Endothelial cell of umbilical vein (primary cell): ENCODE results near the gene RYR3. TPM values are rescaled to one million over a fixed set of nuclear protein-coding genes. Genes with fewer than 3 reads are reported as not detected.

Experiments used
- BruUV-seq: library from RNA; stranded (reverse); fragments of 400-500 nt; replicated peaks from 2 replicates; lab custom pipeline; 2021; lab: Mats Ljungman, UMichigan
- CTCF ChIA-PET: fragments of 300-600, 350-600 bp; sonication (Branson Sonifier 250); formaldehyde crosslinking; loops from one replicate; lab custom pipeline; 2021; ENCODE audit warnings: antibody characterized with exemption, inconsistent platforms; lab: Charles Lee
- POLR2A ChIA-PET: fragments of 300-600, 350-600 bp; sonication (Branson Sonifier 250); formaldehyde crosslinking; loops from one replicate; lab custom pipeline; 2021; ENCODE audit warnings: antibody characterized with exemption, inconsistent platforms; lab: Charles Lee
- DNase-seq: peaks from one replicate; pipeline ENCODE4 v3.0.0-alpha.2; 2011; ENCODE audit warnings: low read depth, low spot score
- FAIRE-seq: peaks from 2 replicates; lab custom pipeline; 2011; peaks lifted over from hg19 to GRCh38; lab: Jason Lieb, UNC
- H2AFZ ChIP-seq: 2 replicates; pipeline ENCODE4 v1.6.0; 2012; ENCODE audit warnings: low read depth, low read length, control low read depth, inconsistent platforms
- H3K27ac ChIP-seq: 2 replicates; pipeline ENCODE4 v1.5.1; 2011; ENCODE audit warnings: low read depth, mild to moderate bottlenecking, control low read depth, low read length, moderate library complexity; ENCODE audit not compliant: insufficient read depth
- H3K27me3 ChIP-seq, 2 experiments: 2 replicates each; pipeline versions ENCODE4 v1.6.0 to v1.6.1; 2011; ENCODE audit warnings: low read length in 2 of 2, mixed read lengths in 1 of 2; ENCODE audit not compliant: control insufficient read depth in 2 of 2, insufficient read depth in 2 of 2
- H3K36me3 ChIP-seq, 2 experiments: 2 replicates in 1 of 2; 3 replicates in 1 of 2; pipeline ENCODE4 v1.5.1; 2011; ENCODE audit warnings: low read length in 2 of 2, mild to moderate bottlenecking in 1 of 2, moderate library complexity in 1 of 2; ENCODE audit not compliant: control insufficient read depth in 2 of 2, insufficient read depth in 2 of 2; ENCODE audit errors: extremely low read depth in 1 of 2
- H3K4me1 ChIP-seq: 3 replicates; pipeline ENCODE4 v1.5.1; 2011; ENCODE audit warnings: mild to moderate bottlenecking, low read length; ENCODE audit not compliant: control insufficient read depth, insufficient read depth; ENCODE audit errors: extremely low read depth
- H3K4me2 ChIP-seq: 2 replicates; pipeline ENCODE4 v1.6.1; 2011; ENCODE audit warnings: low read length, control low read depth, mixed read lengths; ENCODE audit not compliant: insufficient read depth
- H3K4me3 ChIP-seq, 3 experiments: fragments of 200-600 bp in 1 of 3; sonication (generic), shearing (Covaris generic) in 1 of 3; replicated peaks in 1 of 3; 2 replicates each; pipeline ENCODE4 v1.5.1; 2011 to 2016; ENCODE audit warnings: control low read depth in 3 of 3, low read length in 3 of 3, mild to moderate bottlenecking in 2 of 3, inconsistent platforms in 1 of 3, low read depth in 1 of 3, moderate library complexity in 1 of 3; ENCODE audit not compliant: insufficient read depth in 1 of 3
- H3K79me2 ChIP-seq: 2 replicates; pipeline ENCODE4 v1.6.0; 2012; ENCODE audit warnings: low read length, inconsistent platforms; ENCODE audit not compliant: control insufficient read depth, insufficient read depth
- H3K9ac ChIP-seq: replicated peaks from 2 replicates; pipeline ENCODE3; 2011; ENCODE audit warnings: low read length, control low read depth; ENCODE audit not compliant: insufficient read depth; ENCODE audit errors: extremely low read depth
- H3K9me1 ChIP-seq: replicated peaks from 3 replicates; pipeline ENCODE4 v1.6.0; 2011; ENCODE audit warnings: mild to moderate bottlenecking, low read length; ENCODE audit not compliant: control insufficient read depth, insufficient read depth; ENCODE audit errors: extremely low read depth
- H3K9me3 ChIP-seq: replicated peaks from 2 replicates; pipeline ENCODE4 v1.5.1; 2012; ENCODE audit warnings: low read length, inconsistent platforms; ENCODE audit not compliant: control insufficient read depth, insufficient read depth
- H4K20me1 ChIP-seq: replicated peaks from 2 replicates; pipeline ENCODE3; 2011; ENCODE audit warnings: mild to moderate bottlenecking, low read length; ENCODE audit not compliant: control insufficient read depth, insufficient read depth; ENCODE audit errors: extremely low read depth
- CTCF ChIP-seq, 2 donors: IDR thresholded peaks; 1 replicate in 1 of 2; 2 replicates in 1 of 2; pipeline ENCODE4 v1.5.1; 2011; ENCODE audit warnings: low read length in 2 of 2, mild to moderate bottlenecking in 2 of 2, moderate library complexity in 2 of 2, control low read depth in 1 of 2, inconsistent platforms in 1 of 2, low read depth in 1 of 2; ENCODE audit not compliant: insufficient read depth in 1 of 2; ENCODE audit errors: extremely low read depth in 1 of 2
- EZH2 ChIP-seq: IDR thresholded peaks from 2 replicates; pipeline ENCODE4 v1.6.1; 2012; ENCODE audit warnings: borderline replicate concordance, low read depth, mild to moderate bottlenecking, moderate library complexity, low read length, inconsistent platforms; ENCODE audit not compliant: severe bottlenecking
- FOS ChIP-seq: IDR thresholded peaks from 2 replicates; pipeline ENCODE4 v1.6.1; 2011; ENCODE audit warnings: mild to moderate bottlenecking, low read length, moderate library complexity, borderline replicate concordance; ENCODE audit not compliant: insufficient read depth
- GATA2 ChIP-seq: IDR thresholded peaks from 2 replicates; pipeline ENCODE4 v1.7.0; 2011; ENCODE audit warnings: low read depth, mild to moderate bottlenecking, moderate library complexity, mixed read lengths, low read length; ENCODE audit not compliant: insufficient read length, insufficient read depth
- JUN ChIP-seq: IDR thresholded peaks from 2 replicates; pipeline ENCODE4 v1.6.1; 2011; ENCODE audit warnings: borderline replicate concordance, low read depth; ENCODE audit not compliant: insufficient read length, insufficient read depth
- MAX ChIP-seq: IDR thresholded peaks from 2 replicates; pipeline ENCODE4 v1.6.1; 2011; ENCODE audit not compliant: insufficient read depth, insufficient read length
- MYC ChIP-seq: IDR thresholded peaks from one replicate; pipeline ENCODE4 v1.6.1; 2011; ENCODE audit warnings: mild to moderate bottlenecking, low read depth, low read length
- POLR2A ChIP-seq: IDR thresholded peaks from 2 replicates; pipeline ENCODE4 v1.6.1; 2012; ENCODE audit warnings: low read depth, mild to moderate bottlenecking, control low read depth, low read length
- POLR2AphosphoS5 ChIP-seq: IDR thresholded peaks from 2 replicates; pipeline ENCODE4 v1.6.1; 2012; ENCODE audit warnings: low read depth, mild to moderate bottlenecking, control low read depth, low read length, moderate library complexity; ENCODE audit not compliant: insufficient read depth
- dilution Hi-C: fragments of 300-500 bp; cut with MboI; formaldehyde crosslinking; loops from one replicate; pipeline ENCODE4 v1.15.0; 2019; ENCODE audit warnings: low sequenced_read_pairs; ENCODE audit not compliant: extremely low pct_ligation_motif_present
- intact Hi-C: fragments of 100-400 bp; cut with micrococcal nuclease; formaldehyde crosslinking; loops from one replicate; pipeline ENCODE4 v1.10.0; 2022
- polyA plus RNA-seq, 4 experiments: library from polyadenylated mRNA; depleted of rRNA in 3 of 4; stranded (reverse) in 3 of 4; unstranded in 1 of 4; fragments of >200 nt; gene quantifications; 2 replicates each; pipeline versions ENCODE4 v1.2.1 to v1.2.3, GENCODE V29; 2011 to 2012; ENCODE audit warnings: missing spikeins in 1 of 4
- total RNA-seq: library from RNA; stranded (reverse); gene quantifications from 2 replicates; pipeline ENCODE4 v1.2.3, GENCODE V29; 2021

The RYR3 gene
- total and polyA plus RNA-seq, 2 donors (not counting 3 experiments of a cell fraction or from before 2014, with no cell fraction given), result not detected

GRCh38 chr15:33329457-33329856 lies 18.7 kb downstream of the RYR3 start:
- dilution Hi-C loops, result no loop called here
- ChIA-PET POLR2A (no interaction called here), CTCF (no interaction called here)
- TF ChIP-seq JUN (no peak), POLR2AphosphoS5 (no peak), CTCF (IDR thresholded peaks at IDR 0.05; ENCODE audit: extremely low read depth in 1 of 2, insufficient read depth in 1 of 2, low read depth in 1 of 2, low read length in 2 of 2) (no peak), EZH2 (no peak), GATA2 (no peak), FOS (no peak), MAX (no peak), MYC (no peak), POLR2A (no peak)
- Histone ChIP-seq H4K20me1 (no peaks in the 10 kb centered on the region), H3K9ac (no peak overlapping the region), H3K79me2 (no peaks in the 10 kb centered on the region), H3K27me3 (peaks cover 0 to 1% of the 10 kb centered on the region in 2 experiments), H3K36me3 (no peaks in the 10 kb centered on the region), H3K27ac (no peak overlapping the region), H3K4me1 (no peaks in the 10 kb centered on the region), H3K4me2 (no peak overlapping the region), H3K9me1 (no peaks in the 10 kb centered on the region), H2AFZ (no peak overlapping the region), H3K9me3 (no peaks in the 10 kb centered on the region), H3K4me3 (no peak overlapping the region)
- no peak for FAIRE-seq
- no TSS peak for BruUV-seq
- no peak for DNase-seq
- intact Hi-C loops, result no loop called here
